Smooth muscle cell (in vitro differentiated cells): ENCODE data around the gene ISLR2. TPM values are rescaled to one million over a fixed set of nuclear protein-coding genes. Genes with fewer than 3 reads are reported as not detected.

Source experiments
- DNase-seq: peaks from one replicate; lab custom pipeline; 2025; ENCODE audit not compliant: unreplicated experiment; lab: John Stamatoyannopoulos, UW
- H2AFZ ChIP-seq: fragments of 200-600 bp; sonication (generic); 2 replicates; pipeline ENCODE4 v1.6.0; 2016; ENCODE audit warnings: antibody characterized with exemption, low read depth, mild to moderate bottlenecking
- H3F3A ChIP-seq: fragments of 200-600 bp; sonication (generic); 2 replicates; pipeline ENCODE4 v1.6.0; 2017; ENCODE audit warnings: antibody characterized with exemption, low read depth
- H3K27ac ChIP-seq: fragments of 200-600 bp; sonication (generic); 2 replicates; pipeline ENCODE4 v1.5.1; 2016; ENCODE audit warnings: low read depth, mild to moderate bottlenecking
- H3K27me3 ChIP-seq: fragments of 200-600 bp; sonication (generic); 2 replicates; pipeline ENCODE4 v1.6.1; 2016; ENCODE audit warnings: low read depth, mild to moderate bottlenecking
- H3K36me3 ChIP-seq: fragments of 200-600 bp; sonication (generic); 2 replicates; pipeline ENCODE4 v1.5.1; 2016; ENCODE audit warnings: low read depth
- H3K4me1 ChIP-seq: fragments of 200-600 bp; sonication (generic); 2 replicates; pipeline ENCODE4 v1.5.1; 2016; ENCODE audit warnings: low read depth
- H3K4me2 ChIP-seq: fragments of 200-600 bp; sonication (generic); 2 replicates; pipeline ENCODE4 v1.6.0; 2016; ENCODE audit warnings: mild to moderate bottlenecking
- H3K4me3 ChIP-seq: fragments of 200-600 bp; sonication (generic); 2 replicates; pipeline ENCODE4 v1.5.1; 2016; ENCODE audit warnings: mild to moderate bottlenecking
- H3K79me2 ChIP-seq: fragments of 200-600 bp; sonication (generic); 2 replicates; pipeline ENCODE4 v1.6.0; 2016; ENCODE audit warnings: low read depth, mild to moderate bottlenecking
- H3K9ac ChIP-seq: fragments of 200-600 bp; sonication (generic); 2 replicates; pipeline ENCODE4 v1.6.0; 2016; ENCODE audit warnings: low read depth
- H3K9me3 ChIP-seq: fragments of 200-600 bp; sonication (generic); replicated peaks from 2 replicates; pipeline ENCODE4 v1.5.1; 2016; ENCODE audit warnings: low read depth
- H4K20me1 ChIP-seq: fragments of 200-600 bp; sonication (generic); 2 replicates; pipeline ENCODE4 v1.6.0; 2016; ENCODE audit warnings: low read depth
- WGBS: methylation state at CpG from one replicate; pipeline ENCODE4 v1.1.7; 2016; ENCODE audit warnings: low lambda C conversion rate; 5-methylcytosine and 5-hydroxymethylcytosine counted together
- polyA plus RNA-seq: library from polyadenylated mRNA; unstranded; fragments of >200 nt; fragmentation: Nextera tagmentation; extraction: Ambion mirVana; gene quantifications from 2 replicates; pipeline ENCODE4 v1.2.1, GENCODE V29; 2016
- total RNA-seq: library from RNA; depleted of rRNA; stranded (reverse); fragments of >200 nt; gene quantifications from 2 replicates; pipeline ENCODE4 v1.2.3, GENCODE V29; 2014
- TF ChIP-seq, protein P1 (sequence below): fragments of 200-600 bp; sonication (generic); IDR thresholded peaks from 2 replicates; pipeline ENCODE4 v1.5.1; 2017; ENCODE audit warnings: borderline replicate concordance, mild to moderate bottlenecking, antibody characterized with exemption; ENCODE audit not compliant: insufficient read depth, poor library complexity, severe bottlenecking

The ISLR2 gene
- total and polyA plus RNA-seq, 2 experiments from 2014 or later: 3.0 to 3.8 TPM

DNA sequence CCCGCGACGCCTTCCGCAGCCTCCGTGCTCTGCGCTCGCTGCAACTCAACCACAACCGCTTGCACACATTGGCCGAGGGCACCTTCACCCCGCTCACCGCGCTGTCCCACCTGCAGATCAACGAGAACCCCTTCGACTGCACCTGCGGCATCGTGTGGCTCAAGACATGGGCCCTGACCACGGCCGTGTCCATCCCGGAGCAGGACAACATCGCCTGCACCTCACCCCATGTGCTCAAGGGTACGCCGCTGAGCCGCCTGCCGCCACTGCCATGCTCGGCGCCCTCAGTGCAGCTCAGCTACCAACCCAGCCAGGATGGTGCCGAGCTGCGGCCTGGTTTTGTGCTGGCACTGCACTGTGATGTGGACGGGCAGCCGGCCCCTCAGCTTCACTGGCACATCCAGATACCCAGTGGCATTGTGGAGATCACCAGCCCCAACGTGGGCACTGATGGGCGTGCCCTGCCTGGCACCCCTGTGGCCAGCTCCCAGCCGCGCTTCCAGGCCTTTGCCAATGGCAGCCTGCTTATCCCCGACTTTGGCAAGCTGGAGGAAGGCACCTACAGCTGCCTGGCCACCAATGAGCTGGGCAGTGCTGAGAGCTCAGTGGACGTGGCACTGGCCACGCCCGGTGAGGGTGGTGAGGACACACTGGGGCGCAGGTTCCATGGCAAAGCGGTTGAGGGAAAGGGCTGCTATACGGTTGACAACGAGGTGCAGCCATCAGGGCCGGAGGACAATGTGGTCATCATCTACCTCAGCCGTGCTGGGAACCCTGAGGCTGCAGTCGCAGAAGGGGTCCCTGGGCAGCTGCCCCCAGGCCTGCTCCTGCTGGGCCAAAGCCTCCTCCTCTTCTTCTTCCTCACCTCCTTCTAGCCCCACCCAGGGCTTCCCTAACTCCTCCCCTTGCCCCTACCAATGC, 45.1 kb downstream of the ISLR2 start:
- Histone ChIP-seq H3K4me2 (peak overlapping the region; percentile 37), H3K79me2 (no peaks in the 10 kb centered on the region), H3K36me3 (no peaks in the 10 kb centered on the region), H3K9ac (no peak overlapping the region), H3K27ac (peak overlapping the region; percentile 76), H2AFZ (no peak overlapping the region), H3K9me3 (no peaks in the 10 kb centered on the region), H3K4me1 (peaks cover 44% of the 10 kb centered on the region), H3K27me3 (no peaks in the 10 kb centered on the region), H3K4me3 (no peak overlapping the region), H4K20me1 (no peaks in the 10 kb centered on the region), H3F3A (peaks cover 52% of the 10 kb centered on the region)
- 95% methylated on average over 45 of the region's 45 CpGs for WGBS
- DNase-seq: no peak
- TF ChIP-seq, protein P1, sequence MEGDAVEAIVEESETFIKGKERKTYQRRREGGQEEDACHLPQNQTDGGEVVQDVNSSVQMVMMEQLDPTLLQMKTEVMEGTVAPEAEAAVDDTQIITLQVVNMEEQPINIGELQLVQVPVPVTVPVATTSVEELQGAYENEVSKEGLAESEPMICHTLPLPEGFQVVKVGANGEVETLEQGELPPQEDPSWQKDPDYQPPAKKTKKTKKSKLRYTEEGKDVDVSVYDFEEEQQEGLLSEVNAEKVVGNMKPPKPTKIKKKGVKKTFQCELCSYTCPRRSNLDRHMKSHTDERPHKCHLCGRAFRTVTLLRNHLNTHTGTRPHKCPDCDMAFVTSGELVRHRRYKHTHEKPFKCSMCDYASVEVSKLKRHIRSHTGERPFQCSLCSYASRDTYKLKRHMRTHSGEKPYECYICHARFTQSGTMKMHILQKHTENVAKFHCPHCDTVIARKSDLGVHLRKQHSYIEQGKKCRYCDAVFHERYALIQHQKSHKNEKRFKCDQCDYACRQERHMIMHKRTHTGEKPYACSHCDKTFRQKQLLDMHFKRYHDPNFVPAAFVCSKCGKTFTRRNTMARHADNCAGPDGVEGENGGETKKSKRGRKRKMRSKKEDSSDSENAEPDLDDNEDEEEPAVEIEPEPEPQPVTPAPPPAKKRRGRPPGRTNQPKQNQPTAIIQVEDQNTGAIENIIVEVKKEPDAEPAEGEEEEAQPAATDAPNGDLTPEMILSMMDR: no peak

DNA sequence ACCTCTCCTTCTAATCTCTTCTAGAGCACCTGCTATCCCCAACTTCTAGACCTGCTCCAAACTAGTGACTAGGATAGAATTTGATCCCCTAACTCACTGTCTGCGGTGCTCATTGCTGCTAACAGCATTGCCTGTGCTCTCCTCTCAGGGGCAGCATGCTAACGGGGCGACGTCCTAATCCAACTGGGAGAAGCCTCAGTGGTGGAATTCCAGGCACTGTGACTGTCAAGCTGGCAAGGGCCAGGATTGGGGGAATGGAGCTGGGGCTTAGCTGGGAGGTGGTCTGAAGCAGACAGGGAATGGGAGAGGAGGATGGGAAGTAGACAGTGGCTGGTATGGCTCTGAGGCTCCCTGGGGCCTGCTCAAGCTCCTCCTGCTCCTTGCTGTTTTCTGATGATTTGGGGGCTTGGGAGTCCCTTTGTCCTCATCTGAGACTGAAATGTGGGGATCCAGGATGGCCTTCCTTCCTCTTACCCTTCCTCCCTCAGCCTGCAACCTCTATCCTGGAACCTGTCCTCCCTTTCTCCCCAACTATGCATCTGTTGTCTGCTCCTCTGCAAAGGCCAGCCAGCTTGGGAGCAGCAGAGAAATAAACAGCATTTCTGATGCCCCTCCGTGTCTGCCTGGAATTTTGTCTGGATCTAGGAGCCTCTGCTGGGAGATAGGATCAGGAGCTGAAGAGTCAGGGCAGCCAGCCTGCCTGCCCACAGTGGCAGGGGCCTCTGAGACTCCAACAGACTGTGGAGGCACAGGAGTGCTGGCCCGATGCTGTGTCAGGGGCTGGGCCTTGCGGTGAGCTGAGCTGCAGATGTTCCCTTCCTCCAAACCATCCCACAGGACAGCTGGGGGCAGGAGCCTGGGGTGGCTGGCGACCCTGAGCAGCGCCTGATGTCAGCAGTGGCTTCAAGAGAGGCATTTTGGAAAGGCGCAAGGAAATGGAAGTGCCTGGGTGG, 46.2 kb downstream of the ISLR2 start:
- Histone ChIP-seq H3K4me2 (peak overlapping the region; percentile 37), H3K36me3 (no peaks in the 10 kb centered on the region), H3F3A (peaks cover 54% of the 10 kb centered on the region), H3K27ac (peak overlapping the region; percentile 76), H3K79me2 (no peaks in the 10 kb centered on the region), H3K27me3 (no peaks in the 10 kb centered on the region), H4K20me1 (no peaks in the 10 kb centered on the region), H3K4me1 (peaks cover 44% of the 10 kb centered on the region), H3K9ac (no peak overlapping the region), H3K9me3 (no peaks in the 10 kb centered on the region), H2AFZ (no peak overlapping the region), H3K4me3 (no peak overlapping the region)
- WGBS: 36% methylated on average over 10 of the region's 10 CpGs
- no peak for DNase-seq
- TF ChIP-seq, protein P1: no peak

DNA sequence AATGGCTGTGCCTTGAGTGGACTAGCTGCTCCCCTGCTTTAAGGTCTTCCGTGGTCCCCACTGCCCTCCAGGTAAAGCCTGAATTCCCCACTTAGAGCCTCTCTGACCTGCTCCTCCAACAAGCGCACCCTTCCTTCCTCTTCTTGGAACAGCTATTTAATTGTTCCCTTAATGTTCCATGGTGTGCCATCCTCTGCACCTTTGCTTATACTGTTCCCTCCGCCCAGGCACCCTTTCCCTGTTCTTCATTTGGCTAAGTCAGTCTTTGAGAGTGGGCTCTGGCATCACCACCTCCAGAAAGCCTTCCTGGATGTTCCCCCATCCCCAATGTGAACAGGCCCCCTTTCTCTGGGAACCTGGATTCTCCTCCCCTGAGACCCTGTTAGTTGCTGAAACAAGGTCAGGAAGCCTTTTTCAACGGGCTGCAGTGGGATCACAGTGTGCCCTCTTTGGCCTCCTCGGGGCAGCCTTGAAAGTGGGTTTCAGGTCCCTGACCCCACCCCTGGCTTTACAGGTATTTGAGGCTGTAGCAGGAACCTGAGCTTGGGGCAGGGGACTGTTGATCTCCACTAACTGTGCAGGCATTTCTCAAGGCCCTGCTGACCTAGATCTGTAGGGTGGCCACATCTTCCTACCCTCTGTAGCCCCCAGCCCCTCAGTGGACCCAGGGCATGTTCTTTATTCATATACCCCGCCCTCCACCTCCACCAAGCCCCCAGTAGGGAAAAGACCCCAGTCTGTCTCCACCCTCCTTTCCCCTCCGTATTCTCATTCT, 48.1 kb downstream of the ISLR2 start:
- H3K27me3 ChIP-seq: no peaks in the 10 kb centered on the region
- TF ChIP-seq, protein P1: no peak
- peaks cover 33% of the 10 kb centered on the region for H3K4me1 ChIP-seq
- no peaks in the 10 kb centered on the region for H3K9me3 ChIP-seq
- no peaks in the 10 kb centered on the region for H4K20me1 ChIP-seq
- no peaks in the 10 kb centered on the region for H3K36me3 ChIP-seq
- H3K4me2 ChIP-seq: peak overlapping the region; percentile 59
- no peak overlapping the region for H2AFZ ChIP-seq
- peak overlapping the region; percentile 76 for H3K27ac ChIP-seq
- DNase-seq: no peak
- H3K4me3 ChIP-seq: no peak overlapping the region
- H3K9ac ChIP-seq: no peak overlapping the region
- peaks cover 56% of the 10 kb centered on the region for H3F3A ChIP-seq
- H3K79me2 ChIP-seq: no peaks in the 10 kb centered on the region
- WGBS: 90% methylated on average over 6 of the region's 7 CpGs
